HG03280 (cell line): ENCODE results near the gene RBM4B.

ENCODE experiments used
- ATAC-seq: cut with Tn5 transposase; IDR thresholded peaks from one replicate; pipeline ENCODE4 v1.9.1; 2021; ENCODE audit warnings: mild to moderate bottlenecking, moderate library complexity; ENCODE audit not compliant: unreplicated experiment

RBM4B gene

GRCh38 chr11:66707486-66707885 is 29.8 kb upstream of the RBM4B start:
- no peak for ATAC-seq

- ATAC-seq: no peak
Observed at GRCh38 chr11:66706989-66707388, 29.3 kb upstream of the RBM4B start.

GRCh38 chr11:66705587-66706335 is 28.1 kb upstream of the RBM4B start:
- ATAC-seq: no peak

GRCh38 chr11:66704659-66705360 is 27.1 kb upstream of the RBM4B start:
- no peak for ATAC-seq

- ATAC-seq: no peak
Observed at GRCh38 chr11:66701432-66702240, 23.9 kb upstream of the RBM4B start.

- ATAC-seq: no peak
Observed at GRCh38 chr11:66700742-66701141, 23.1 kb upstream of the RBM4B start.

- no peak for ATAC-seq
Observed at GRCh38 chr11:66700337-66700736, 22.6 kb upstream of the RBM4B start.

- ATAC-seq: no peak
Observed at GRCh38 chr11:66698491-66698890, 20.8 kb upstream of the RBM4B start.

- no peak for ATAC-seq
Observed at GRCh38 chr11:66697988-66698387, 20.3 kb upstream of the RBM4B start.

- no peak for ATAC-seq
Observed at GRCh38 chr11:66696146-66696545, 18.5 kb upstream of the RBM4B start.

- ATAC-seq: no peak
Observed at GRCh38 chr11:66694732-66695207, 17.1 kb upstream of the RBM4B start.

GRCh38 chr11:66694056-66694410 is 16.3 kb upstream of the RBM4B start:
- no peak for ATAC-seq

- no peak for ATAC-seq
Observed at GRCh38 chr11:66693356-66694055, 15.8 kb upstream of the RBM4B start.

- ATAC-seq: no peak
Observed at GRCh38 chr11:66692871-66693331, 15.2 kb upstream of the RBM4B start.

- no peak for ATAC-seq
Observed at GRCh38 chr11:66692446-66692845, 14.8 kb upstream of the RBM4B start.

- no peak for ATAC-seq
Observed at GRCh38 chr11:66691311-66691980, 13.8 kb upstream of the RBM4B start.

- no peak for ATAC-seq
Observed at GRCh38 chr11:66689661-66690590, 12.2 kb upstream of the RBM4B start.

- no peak for ATAC-seq
Observed at GRCh38 chr11:66688561-66689534, 11.2 kb upstream of the RBM4B start.
